Keratinocyte (primary cell): ENCODE data around the gene VCAN. TPM values are rescaled to one million over a fixed set of nuclear protein-coding genes. Genes with fewer than 3 reads are reported as not detected.

Source experiments
- DNase-seq: peaks from one replicate; pipeline ENCODE4 v3.0.0-alpha.2; 2011; ENCODE audit warnings: low read depth, missing footprints, low spot score
- FAIRE-seq: peaks from 2 replicates; lab custom pipeline; 2011; peaks lifted over from hg19 to GRCh38; lab: Jason Lieb, UNC
- H2AFZ ChIP-seq: 2 replicates; pipeline ENCODE4 v1.6.0; 2012; ENCODE audit warnings: low read length, control low read depth, inconsistent platforms; ENCODE audit not compliant: control insufficient read depth
- H3K27ac ChIP-seq: 2 replicates; pipeline ENCODE4 v1.5.1; 2011; ENCODE audit warnings: low read length; ENCODE audit not compliant: control insufficient read depth, insufficient read depth
- H3K27me3 ChIP-seq: 3 replicates; pipeline ENCODE4 v1.6.0; 2011; ENCODE audit warnings: low read length; ENCODE audit not compliant: control insufficient read depth, insufficient read depth; ENCODE audit errors: extremely low read depth
- H3K36me3 ChIP-seq, 2 experiments: 2 replicates in 1 of 2; 3 replicates in 1 of 2; pipeline ENCODE4 v1.5.1; 2011; ENCODE audit warnings: low read length in 2 of 2, mild to moderate bottlenecking in 1 of 2; ENCODE audit not compliant: control insufficient read depth in 2 of 2, insufficient read depth in 2 of 2; ENCODE audit errors: extremely low read depth in 1 of 2
- H3K4me1 ChIP-seq: 3 replicates; pipeline ENCODE4 v1.5.1; 2011; ENCODE audit warnings: low read length; ENCODE audit not compliant: control insufficient read depth, insufficient read depth; ENCODE audit errors: extremely low read depth
- H3K4me2 ChIP-seq: 3 replicates; pipeline ENCODE4 v1.6.0; 2011; ENCODE audit warnings: low read depth, low read length; ENCODE audit not compliant: control insufficient read depth, insufficient read depth; ENCODE audit errors: extremely low read depth
- H3K4me3 ChIP-seq, 3 experiments: fragments of 200-600 bp in 1 of 3; sonication (generic) in 1 of 3; 2 replicates in 2 of 3; 3 replicates in 1 of 3; pipeline ENCODE4 v1.5.1; 2011 to 2016; ENCODE audit warnings: low read length in 3 of 3, mild to moderate bottlenecking in 3 of 3, control low read depth in 2 of 3, inconsistent platforms in 1 of 3, low read depth in 1 of 3, mixed read lengths in 1 of 3, mixed run types in 1 of 3, moderate library complexity in 1 of 3; ENCODE audit not compliant: control insufficient read depth in 2 of 3, insufficient read depth in 2 of 3; ENCODE audit errors: extremely low read depth in 1 of 3
- H3K79me2 ChIP-seq: 2 replicates; pipeline ENCODE4 v1.6.0; 2012; ENCODE audit warnings: low read length; ENCODE audit not compliant: control insufficient read depth, insufficient read depth
- H3K9ac ChIP-seq: 3 replicates; pipeline ENCODE4 v1.6.0; 2011; ENCODE audit warnings: low read length; ENCODE audit not compliant: control insufficient read depth, insufficient read depth; ENCODE audit errors: extremely low read depth
- H3K9me1 ChIP-seq: 3 replicates; pipeline ENCODE4 v1.6.0; 2011; ENCODE audit warnings: low read length; ENCODE audit not compliant: control insufficient read depth, insufficient read depth; ENCODE audit errors: extremely low read depth
- H3K9me3 ChIP-seq: 2 replicates; pipeline ENCODE4 v1.5.1; 2012; ENCODE audit warnings: low read depth, low read length; ENCODE audit not compliant: control insufficient read depth
- H4K20me1 ChIP-seq: 3 replicates; pipeline ENCODE4 v1.6.0; 2011; ENCODE audit warnings: low read length; ENCODE audit not compliant: control insufficient read depth, insufficient read depth; ENCODE audit errors: extremely low read depth
- CTCF ChIP-seq, 3 experiments: IDR thresholded peaks in 1 of 3; conservative IDR thresholded peaks in 1 of 3; optimal IDR thresholded peaks in 1 of 3; 2 replicates in 2 of 3; 3 replicates in 1 of 3; pipeline versions ENCODE3 to v1.5.1; 2011; ENCODE audit warnings: low read length in 3 of 3, mild to moderate bottlenecking in 3 of 3, moderate library complexity in 2 of 3, control low read depth in 1 of 3, inconsistent platforms in 1 of 3; ENCODE audit not compliant: insufficient read depth in 2 of 3; ENCODE audit errors: extremely low read depth in 1 of 3
- EZH2 ChIP-seq: IDR thresholded peaks from one replicate; pipeline ENCODE4 v1.6.1; 2012; ENCODE audit warnings: inconsistent platforms, mild to moderate bottlenecking, low read length, moderate library complexity
- dilution Hi-C: fragments of 300-500 bp; cut with MboI; formaldehyde crosslinking; loops from one replicate; pipeline ENCODE4 v1.7.0; 2020; ENCODE audit warnings: low sequenced_read_pairs; ENCODE audit not compliant: extremely low pct_ligation_motif_present
- polyA plus RNA-seq, 5 experiments: library from polyadenylated mRNA; depleted of rRNA in 3 of 5; stranded (reverse) in 3 of 5; stranded (forward) in 1 of 5; unstranded in 1 of 5; fragments of >200 nt; gene quantifications; 1 replicate in 1 of 5; 2 replicates in 3 of 5; 3 replicates in 1 of 5; pipeline versions ENCODE4 v1.2.1 to v1.2.3, GENCODE V29; 2011 to 2012; ENCODE audit warnings: missing spikeins in 2 of 5, low read depth in 1 of 5, low replicate concordance in 1 of 5

Gene VCAN
- polyA plus RNA-seq, 1 donor (not counting 4 experiments of a cell fraction or from before 2014, with no cell fraction given): 1.9 TPM

DNA sequence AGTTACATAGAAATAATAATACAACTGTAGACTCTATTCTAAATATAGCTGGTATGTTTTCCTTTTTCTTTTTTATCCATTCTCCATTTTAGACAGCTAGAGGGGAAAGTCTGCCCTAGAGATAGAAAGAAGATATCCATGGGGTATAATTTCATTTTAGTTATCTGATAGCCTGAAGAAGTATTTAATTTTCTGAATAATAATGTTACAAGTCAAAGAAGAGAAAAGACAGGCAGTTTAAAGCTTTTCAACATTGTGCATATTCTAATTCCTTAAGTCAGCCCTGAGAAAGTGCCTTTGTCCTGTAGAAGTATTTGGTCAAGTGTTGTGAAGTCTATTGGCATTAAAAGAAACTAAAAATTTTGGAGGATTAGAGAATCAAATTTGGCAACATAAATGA, 2.5 kb upstream of the VCAN start:
- Histone ChIP-seq H3K9me1 (no peaks in the 10 kb centered on the region), H3K27ac (no peak overlapping the region), H3K9me3 (no peaks in the 10 kb centered on the region), H3K79me2 (no peaks in the 10 kb centered on the region), H3K4me1 (peaks cover 21% of the 10 kb centered on the region), H3K36me3 (no peaks in the 10 kb centered on the region), H3K9ac (no peak overlapping the region), H3K27me3 (peaks cover 52% of the 10 kb centered on the region), H4K20me1 (no peaks in the 10 kb centered on the region), H3K4me3 (no peak overlapping the region), H3K4me2 (no peak overlapping the region), H2AFZ (no peak overlapping the region)
- FAIRE-seq (no peak), DNase-seq (no peak)
- TF ChIP-seq EZH2: no peak
- no peak for TF ChIP-seq CTCF (optimal IDR thresholded peaks at IDR 0.05 in 1 of 3, IDR thresholded peaks at IDR 0.05 in 1 of 3, conservative IDR thresholded peaks at IDR 0.05 in 1 of 3; ENCODE audit: extremely low read depth in 1 of 3, insufficient read depth in 2 of 3, low read length in 3 of 3)
- dilution Hi-C loops: no loop called here

DNA sequence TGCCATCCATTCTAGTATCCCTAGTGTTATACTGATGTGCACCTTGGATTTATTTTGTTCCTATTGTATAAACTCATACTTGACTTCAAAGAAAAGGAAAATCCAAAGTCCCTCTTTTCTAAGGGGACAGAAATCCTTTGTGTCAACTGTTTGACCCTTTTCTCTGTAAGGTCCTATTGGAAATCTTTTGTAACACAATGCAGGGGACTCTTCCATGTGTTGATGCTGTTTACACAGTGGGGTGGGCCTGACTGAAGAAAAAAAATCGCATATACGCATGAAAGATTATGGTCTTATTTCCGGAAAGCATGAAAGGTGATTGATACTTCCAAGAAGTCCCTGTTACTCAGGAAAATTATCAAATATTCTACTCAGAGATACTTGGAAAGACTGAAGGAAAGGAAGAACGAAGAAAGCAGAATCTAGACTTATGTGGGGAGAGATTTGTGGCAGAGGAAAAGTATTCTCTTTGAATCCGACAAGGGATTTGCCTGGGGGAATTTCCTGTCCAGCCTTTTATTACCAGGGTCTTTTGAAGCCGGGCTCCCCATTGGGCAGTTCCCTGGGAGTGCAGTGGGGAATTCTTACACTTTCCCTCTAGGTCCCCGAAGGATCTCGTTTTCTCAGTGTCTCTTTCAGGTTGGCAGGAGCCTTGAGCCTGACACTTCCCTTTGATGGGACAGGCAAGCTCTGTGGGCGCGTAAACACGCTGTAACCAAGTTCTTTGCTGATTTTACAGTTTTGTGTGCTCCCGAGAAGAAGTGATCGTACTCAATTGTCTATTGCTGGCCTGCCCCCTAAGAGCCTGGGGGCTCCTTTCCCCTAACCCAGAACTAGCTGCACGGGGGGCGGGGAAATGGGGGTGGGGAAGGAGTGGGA, 779 bp upstream of the VCAN start:
- no peak for DNase-seq
- TF ChIP-seq EZH2 (peak; percentile 33), CTCF (optimal IDR thresholded peaks at IDR 0.05 in 1 of 3, IDR thresholded peaks at IDR 0.05 in 1 of 3, conservative IDR thresholded peaks at IDR 0.05 in 1 of 3; ENCODE audit: extremely low read depth in 1 of 3, insufficient read depth in 2 of 3, low read length in 3 of 3) (no peak)
- peaks cover 38% of the 10 kb centered on the region for H3K4me1 ChIP-seq
- H3K79me2 ChIP-seq: no peaks in the 10 kb centered on the region
- H4K20me1 ChIP-seq: no peaks in the 10 kb centered on the region
- H3K9me3 ChIP-seq: no peaks in the 10 kb centered on the region
- no peaks in the 10 kb centered on the region for H3K9me1 ChIP-seq
- dilution Hi-C loops: no loop called here
- peaks cover 52% of the 10 kb centered on the region for H3K27me3 ChIP-seq
- FAIRE-seq: no peak
- H3K4me2 ChIP-seq: peak overlapping the region; percentile 37
- no peak overlapping the region for H2AFZ ChIP-seq
- H3K36me3 ChIP-seq: no peaks in the 10 kb centered on the region
- peak overlapping the region in 1 of 3 experiments; percentile 72 for H3K4me3 ChIP-seq
- no peak overlapping the region for H3K9ac ChIP-seq
- no peak overlapping the region for H3K27ac ChIP-seq
